T-cell (primary cell): ENCODE data around the gene NTM. TPM values are rescaled to one million over a fixed set of nuclear protein-coding genes. Genes with fewer than 3 reads are reported as not detected.

Experiments
- ATAC-seq, 4 experiments: fragments of 200-7000 bp in 3 of 4; fragments of 150-1000 bp in 1 of 4; cut with Tn5 transposase; replicated peaks in 1 of 4; 1 replicate in 3 of 4; 2 replicates in 1 of 4; pipeline ENCODE4 v1.10.0; 2021; ENCODE audit warnings: moderate library complexity in 3 of 4, mild to moderate bottlenecking in 2 of 4, moderate number of reproducible peaks in 1 of 4
- CTCF ChIA-PET, 2 donors: fragments of 300-600 bp; sonication (Branson Sonifier 250); formaldehyde crosslinking; loops; one replicate each; lab custom pipeline; 2022; ENCODE audit warnings: antibody characterized with exemption in 2 of 2; lab: Charles Lee
- POLR2A ChIA-PET, 2 donors: fragments of 300-600 bp; sonication (Branson Sonifier 250); formaldehyde crosslinking; loops; one replicate each; lab custom pipeline; 2022; ENCODE audit warnings: antibody characterized with exemption in 2 of 2; lab: Charles Lee
- DNase-seq, 35 experiments: peaks; one replicate each; pipeline versions ENCODE4 v3.0.0 to v3.0.0-alpha.2; 2013 to 2023
- H3K27ac ChIP-seq: one replicate; pipeline ENCODE4 v1.5.1; 2013; ENCODE audit warnings: low read length
- H3K27me3 ChIP-seq, 2 experiments: replicated peaks in 1 of 2; 1 replicate in 1 of 2; 2 replicates in 1 of 2; pipeline versions ENCODE4 v1.6.1 to v1.7.0; 2013; ENCODE audit warnings: low read length in 1 of 2, mixed read lengths in 1 of 2; ENCODE audit not compliant: control insufficient read depth in 2 of 2, insufficient read depth in 2 of 2; ENCODE audit errors: extremely low read depth in 1 of 2
- H3K36me3 ChIP-seq, 2 donors: 1 replicate in 1 of 2; 2 replicates in 1 of 2; pipeline versions ENCODE4 v1.6.1 to v1.7.0; 2013; ENCODE audit warnings: low read length in 1 of 2; ENCODE audit not compliant: control insufficient read depth in 2 of 2, insufficient read depth in 1 of 2; ENCODE audit errors: extremely low read depth in 1 of 2
- H3K4me1 ChIP-seq, 2 experiments: 1 replicate in 1 of 2; 2 replicates in 1 of 2; pipeline versions ENCODE4 v1.6.1 to v1.7.0; 2013; ENCODE audit warnings: low read length in 2 of 2, mixed read lengths in 1 of 2; ENCODE audit not compliant: insufficient read depth in 2 of 2, control insufficient read depth in 1 of 2; ENCODE audit errors: extremely low read depth in 1 of 2
- H3K4me3 ChIP-seq, 2 donors: 1 replicate in 1 of 2; 2 replicates in 1 of 2; pipeline versions ENCODE4 v1.5.1 to v1.7.0; 2013; ENCODE audit warnings: mild to moderate bottlenecking in 2 of 2, low read length in 1 of 2, moderate library complexity in 1 of 2; ENCODE audit not compliant: control insufficient read depth in 1 of 2; ENCODE audit errors: extremely low read depth in 1 of 2
- H3K9me3 ChIP-seq: 2 replicates; pipeline ENCODE4 v1.7.0; 2013
- H3K27ac Mint-ChIP-seq, 2 donors: one replicate each; pipeline ENCODE4 v1.8.0; 2020 to 2021; ENCODE audit warnings: mild to moderate bottlenecking in 2 of 2, mixed read lengths in 2 of 2
- H3K27me3 Mint-ChIP-seq, 2 donors: one replicate each; pipeline ENCODE4 v1.8.0; 2021 to 2022; ENCODE audit warnings: mixed read lengths in 2 of 2
- H3K36me3 Mint-ChIP-seq: one replicate; pipeline ENCODE4 v1.8.0; 2021; ENCODE audit warnings: mixed read lengths
- H3K4me1 Mint-ChIP-seq, 3 donors: one replicate each; pipeline ENCODE4 v1.8.0; 2020 to 2022; ENCODE audit warnings: mixed read lengths in 3 of 3, mild to moderate bottlenecking in 1 of 3
- H3K4me3 Mint-ChIP-seq, 3 donors: one replicate each; pipeline ENCODE4 v1.8.0; 2020 to 2022; ENCODE audit warnings: mild to moderate bottlenecking in 3 of 3, mixed read lengths in 3 of 3, moderate library complexity in 3 of 3
- H3K9me3 Mint-ChIP-seq, 3 donors: one replicate each; pipeline ENCODE4 v1.8.0; 2020 to 2022; ENCODE audit warnings: mixed read lengths in 3 of 3
- WGBS: methylation state at CpG from one replicate; pipeline ENCODE4 v1.1.5; 2013; ENCODE audit warnings: missing lambda C conversion rate; ENCODE audit not compliant: insufficient coverage; 5-methylcytosine and 5-hydroxymethylcytosine counted together
- total RNA-seq, 35 experiments: library from RNA in 6 of 35; stranded (reverse) in 6 of 35; fragments of 120-200 nt in 1 of 35; gene quantifications; one replicate each; pipeline versions ENCODE4 v1.2.1 to v1.2.4 and lab custom pipeline; 2013 to 2026

NTM gene
- total RNA-seq, 5 donors from 2014 or later (not counting 1 experiment from before 2014, with no cell fraction given) = not detected

- H3K27me3 Mint-ChIP-seq = no peaks in the 10 kb centered on the region
- no peaks in the 10 kb centered on the region for H3K27me3 ChIP-seq
- H3K27ac Mint-ChIP-seq = no peak overlapping the region
- no peaks in the 10 kb centered on the region for H3K36me3 ChIP-seq
- CTCF ChIA-PET = interaction anchor here in 1 of 2 donors (0.5 kb wide), 1 partner anchor 233 kb away, joined by 3 read pairs; no protein-coding TSS in a partner anchor
- H3K9me3 Mint-ChIP-seq = no peaks in the 10 kb centered on the region
- H3K4me1 ChIP-seq = no peaks in the 10 kb centered on the region
- no peak overlapping the region for H3K4me3 Mint-ChIP-seq
- H3K27ac ChIP-seq = no peak overlapping the region
- H3K4me3 ChIP-seq = no peak overlapping the region
- H3K4me1 Mint-ChIP-seq = no peaks in the 10 kb centered on the region
- POLR2A ChIA-PET = no interaction called here
- no CpG with 5 or more reads among the region's 4 CpGs for WGBS
- no peaks in the 10 kb centered on the region for H3K9me3 ChIP-seq
- ATAC-seq (no peak), DNase-seq (no peak)
- no peaks in the 10 kb centered on the region for H3K36me3 Mint-ChIP-seq
Measured at GRCh38 chr11:132298357-132298756, 927.9 kb downstream of the NTM start.

GRCh38 chr11:132300283-132300682 is 929.9 kb downstream of the NTM start:
- ChIA-PET POLR2A (no interaction called here), CTCF (no interaction called here)
- 87% methylated on average over 3 of the region's 5 CpGs for WGBS
- Mint-ChIP-seq H3K27ac (no peak overlapping the region), H3K4me1 (no peaks in the 10 kb centered on the region), H3K9me3 (peaks cover 0 to 3% (median 0%) of the 10 kb centered on the region in 3 donors), H3K36me3 (no peaks in the 10 kb centered on the region), H3K27me3 (no peaks in the 10 kb centered on the region), H3K4me3 (no peak overlapping the region)
- H3K4me3 ChIP-seq = no peak overlapping the region
- H3K9me3 ChIP-seq = no peaks in the 10 kb centered on the region
- no peak overlapping the region for H3K27ac ChIP-seq
- H3K36me3 ChIP-seq = no peaks in the 10 kb centered on the region
- DNase-seq (no peak), ATAC-seq (no peak)
- H3K27me3 ChIP-seq = no peaks in the 10 kb centered on the region
- no peaks in the 10 kb centered on the region for H3K4me1 ChIP-seq

GRCh38 chr11:132301465-132301864 is 931.0 kb downstream of the NTM start:
- no CpG with 5 or more reads among the region's 1 CpG for WGBS
- Mint-ChIP-seq H3K27ac (no peak overlapping the region), H3K4me1 (no peaks in the 10 kb centered on the region), H3K36me3 (no peaks in the 10 kb centered on the region), H3K27me3 (no peaks in the 10 kb centered on the region), H3K9me3 (peaks cover 0 to 9% (median 3%) of the 10 kb centered on the region in 3 donors), H3K4me3 (no peak overlapping the region)
- Histone ChIP-seq H3K9me3 (no peaks in the 10 kb centered on the region), H3K27me3 (no peaks in the 10 kb centered on the region), H3K4me3 (no peak overlapping the region), H3K36me3 (no peaks in the 10 kb centered on the region), H3K4me1 (no peaks in the 10 kb centered on the region), H3K27ac (no peak overlapping the region)
- DNase-seq = no peak
- no peak for ATAC-seq
- ChIA-PET POLR2A (no interaction called here), CTCF (interaction anchor here (0.5 to 0.6 kb wide), 2 partner anchors 10 to 51 kb away, joined by 3 to 4 read pairs; no protein-coding TSS in a partner anchor)

- POLR2A ChIA-PET = no interaction called here
- Histone ChIP-seq H3K27ac (no peak overlapping the region), H3K4me3 (no peak overlapping the region), H3K36me3 (no peaks in the 10 kb centered on the region), H3K27me3 (no peaks in the 10 kb centered on the region), H3K4me1 (no peaks in the 10 kb centered on the region), H3K9me3 (no peaks in the 10 kb centered on the region)
- Mint-ChIP-seq H3K36me3 (no peaks in the 10 kb centered on the region), H3K9me3 (peaks cover 0 to 9% (median 3%) of the 10 kb centered on the region in 3 donors), H3K27me3 (no peaks in the 10 kb centered on the region), H3K4me1 (no peaks in the 10 kb centered on the region), H3K4me3 (no peak overlapping the region), H3K27ac (no peak overlapping the region)
- ATAC-seq (no peak), DNase-seq (no peak)
- 71% methylated on average over 1 of the region's 3 CpGs for WGBS
- CTCF ChIA-PET = interaction anchor here (0.5 to 0.6 kb wide), 2 partner anchors 10 to 51 kb away, joined by 3 to 4 read pairs; no protein-coding TSS in a partner anchor
Measured at GRCh38 chr11:132301900-132302299, 931.5 kb downstream of the NTM start.

- no peaks in the 10 kb centered on the region for H3K4me1 Mint-ChIP-seq
- no peaks in the 10 kb centered on the region for H3K36me3 Mint-ChIP-seq
- H3K9me3 ChIP-seq = no peaks in the 10 kb centered on the region
- H3K27me3 Mint-ChIP-seq = no peaks in the 10 kb centered on the region
- no peaks in the 10 kb centered on the region for H3K27me3 ChIP-seq
- no peak overlapping the region for H3K27ac Mint-ChIP-seq
- peaks cover 0 to 12% (median 3%) of the 10 kb centered on the region in 3 donors for H3K9me3 Mint-ChIP-seq
- DNase-seq (no peak), ATAC-seq (no peak)
- no peak overlapping the region for H3K4me3 Mint-ChIP-seq
- POLR2A ChIA-PET = no interaction called here
- CTCF ChIA-PET = interaction anchor here in 1 of 2 donors (0.6 kb wide), 1 partner anchor 438 kb away, joined by 3 read pairs; no protein-coding TSS in a partner anchor
- no peak overlapping the region for H3K4me3 ChIP-seq
- no peaks in the 10 kb centered on the region for H3K36me3 ChIP-seq
- 94% methylated on average over 9 of the region's 21 CpGs for WGBS
- no peaks in the 10 kb centered on the region for H3K4me1 ChIP-seq
- H3K27ac ChIP-seq = no peak overlapping the region
Measured at GRCh38 chr11:132307309-132308020, 937.0 kb downstream of the NTM start.

GRCh38 chr11:132310390-132311375 is 940.3 kb downstream of the NTM start:
- no peaks in the 10 kb centered on the region for H3K27me3 ChIP-seq
- CTCF ChIA-PET = no interaction called here
- H3K4me1 Mint-ChIP-seq = no peaks in the 10 kb centered on the region
- no peaks in the 10 kb centered on the region for H3K9me3 ChIP-seq
- H3K9me3 Mint-ChIP-seq = peaks cover 0 to 6% (median 0%) of the 10 kb centered on the region in 3 donors
- no peak overlapping the region for H3K4me3 ChIP-seq
- H3K27ac Mint-ChIP-seq = no peak overlapping the region
- no peaks in the 10 kb centered on the region for H3K36me3 ChIP-seq
- no peak overlapping the region for H3K27ac ChIP-seq
- H3K4me3 Mint-ChIP-seq = no peak overlapping the region
- no peaks in the 10 kb centered on the region for H3K36me3 Mint-ChIP-seq
- ATAC-seq (no peak), DNase-seq (no peak)
- WGBS = 81% methylated on average over 5 of the region's 10 CpGs
- H3K4me1 ChIP-seq = no peaks in the 10 kb centered on the region
- POLR2A ChIA-PET = interaction anchor here in 1 of 2 donors (0.7 kb wide), 1 partner anchor 817 kb away, joined by 3 read pairs; no protein-coding TSS in a partner anchor
- H3K27me3 Mint-ChIP-seq = no peaks in the 10 kb centered on the region
